NCI-H2081 treated with DMSO at 0.1 percent for 48 hours (cell line): Measurements from ENCODE around the gene TICAM1.
"Not testable (repeated sequence)": the region's sequence is repeated elsewhere in the genome, so short reads cannot be mapped to it uniquely, and the experiment has no call there.

ENCODE experiments used
- DNase-seq: peaks from one replicate; lab custom pipeline; 2025; lab: John Stamatoyannopoulos, UW

TICAM1 gene

GRCh38 chr19:4844348-4845179 is 13.1 kb upstream of the TICAM1 start:
- no peak for DNase-seq

DNA sequence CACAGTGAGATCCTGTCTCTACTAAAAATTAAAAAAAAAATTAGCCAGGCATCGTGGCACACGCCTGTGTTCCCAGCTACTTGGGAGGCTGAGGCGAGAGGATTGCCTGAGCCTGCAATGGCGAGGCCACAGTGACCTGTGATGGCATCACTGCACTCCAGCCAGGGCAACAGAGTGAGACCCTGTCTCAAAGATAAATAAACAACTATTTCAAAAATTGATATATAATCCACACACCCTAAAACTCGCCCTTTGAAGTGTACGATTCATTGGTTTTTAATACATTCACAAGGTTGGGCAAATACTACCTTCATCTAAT is 12.1 kb upstream of the TICAM1 start:
- no peak for DNase-seq

GRCh38 chr19:4839192-4839591 is 7.7 kb upstream of the TICAM1 start:
- DNase-seq = no peak

DNA sequence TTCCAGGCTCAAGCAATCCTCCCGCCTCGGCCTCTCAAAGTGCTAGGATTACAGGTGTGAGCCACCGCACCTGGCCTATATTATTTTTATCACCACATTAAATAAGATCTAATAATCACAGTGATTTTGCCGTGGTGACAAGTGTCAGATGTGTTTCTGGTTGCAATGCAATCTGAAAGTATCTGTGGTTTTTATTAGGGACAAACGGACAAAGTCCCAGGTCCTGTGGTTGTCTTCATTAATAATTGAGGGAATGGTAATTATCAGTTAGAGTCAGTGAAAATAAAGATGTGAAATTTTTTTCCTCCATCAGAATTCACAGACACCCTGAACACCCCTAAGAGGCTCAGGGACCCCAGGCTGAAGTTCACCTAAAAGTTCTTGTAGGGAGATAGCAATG is 1.3 kb upstream of the TICAM1 start:
- DNase-seq = no peak

- not testable (repeated sequence) for DNase-seq
Observed at GRCh38 chr19:4831979-4832340, 448 bp upstream of the TICAM1 start.

DNA sequence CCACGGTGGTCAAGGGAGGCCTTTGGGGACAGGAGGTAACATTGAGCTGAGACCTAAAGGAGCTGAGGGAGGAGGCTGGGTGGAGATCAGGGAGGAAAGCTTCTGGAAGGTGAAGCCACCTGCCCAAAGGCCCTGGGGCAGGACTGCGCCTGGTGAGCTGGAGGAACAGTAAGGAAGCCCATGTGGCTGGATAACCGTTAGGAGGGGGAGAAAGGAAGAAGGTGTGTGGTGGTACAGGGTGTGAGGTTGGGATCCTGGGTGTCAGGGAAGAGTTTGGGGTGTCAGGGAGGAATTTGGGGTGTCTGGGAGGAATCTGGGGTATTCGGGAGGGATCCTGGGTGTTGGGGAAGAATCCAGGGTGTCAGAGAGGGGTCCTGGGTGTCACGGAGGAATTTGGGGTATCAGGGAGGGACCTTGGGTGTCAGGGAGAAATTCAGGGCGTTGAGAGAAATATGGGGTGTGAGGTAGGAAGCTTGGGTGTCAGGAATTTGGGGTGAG is 695 bp downstream of the TICAM1 start:
- no peak for DNase-seq

GRCh38 chr19:4830332-4830731 is 1.2 kb downstream of the TICAM1 start:
- no peak for DNase-seq

DNA sequence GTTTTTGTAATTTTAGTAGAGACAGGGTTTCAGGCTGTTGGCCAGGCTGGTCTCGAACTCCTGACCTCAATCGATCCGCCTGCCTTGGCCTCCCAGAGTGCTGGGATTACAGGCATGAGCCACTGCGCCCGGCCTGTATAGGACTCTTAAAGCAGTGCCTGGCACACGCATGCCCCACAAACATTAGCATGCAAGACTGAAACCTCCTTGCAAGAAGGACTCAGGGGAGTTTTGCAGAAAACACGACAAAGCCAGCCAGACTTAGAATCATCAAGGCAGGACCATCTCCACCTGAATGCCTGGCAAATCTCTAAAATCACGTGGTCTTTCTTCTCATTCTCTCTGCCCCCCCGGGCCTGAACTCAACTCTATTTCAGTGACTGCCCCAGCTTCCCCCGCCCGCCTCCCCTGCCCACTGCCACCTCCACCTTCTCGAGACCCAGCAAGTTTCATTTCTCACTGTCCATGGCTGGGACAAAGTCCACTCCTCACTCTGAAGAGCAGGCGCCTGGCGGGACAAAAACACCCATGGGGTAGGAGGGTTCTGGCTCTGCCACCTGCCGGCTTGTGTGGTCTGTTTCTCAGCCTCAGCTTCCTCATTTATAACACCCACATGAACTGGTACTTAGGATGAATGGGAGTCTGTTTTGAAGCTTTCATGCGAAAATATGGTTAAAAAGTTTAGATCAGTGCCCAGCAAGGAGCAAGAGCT is 2.4 kb downstream of the TICAM1 start:
- DNase-seq = no peak

GRCh38 chr19:4823577-4823976 is 7.9 kb downstream of the TICAM1 start:
- DNase-seq = no peak

DNA sequence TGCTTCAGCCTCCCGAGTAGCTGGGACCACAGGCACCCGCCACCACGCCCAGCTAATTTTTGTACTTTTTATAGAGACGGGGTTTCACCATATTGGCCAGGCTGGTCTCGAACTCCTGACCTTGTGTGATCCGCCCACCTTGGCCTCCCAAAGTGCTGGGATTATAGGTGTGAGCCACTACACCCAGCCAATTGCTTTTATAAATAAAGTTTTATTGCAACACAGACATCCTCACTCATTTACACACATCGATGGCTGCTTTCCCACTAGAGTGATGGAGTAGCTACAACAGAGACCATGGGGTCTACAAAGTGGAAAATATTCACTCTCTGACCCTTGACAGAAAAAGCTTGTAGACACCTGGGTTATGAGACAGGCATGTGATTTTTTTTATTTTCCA is 9.2 kb downstream of the TICAM1 start:
- not testable (repeated sequence) for DNase-seq

- DNase-seq = no peak
Observed at GRCh38 chr19:4821265-4821664, 10.2 kb downstream of the TICAM1 start.

GRCh38 chr19:4817467-4818277 is 13.8 kb downstream of the TICAM1 start:
- DNase-seq = no peak

DNA sequence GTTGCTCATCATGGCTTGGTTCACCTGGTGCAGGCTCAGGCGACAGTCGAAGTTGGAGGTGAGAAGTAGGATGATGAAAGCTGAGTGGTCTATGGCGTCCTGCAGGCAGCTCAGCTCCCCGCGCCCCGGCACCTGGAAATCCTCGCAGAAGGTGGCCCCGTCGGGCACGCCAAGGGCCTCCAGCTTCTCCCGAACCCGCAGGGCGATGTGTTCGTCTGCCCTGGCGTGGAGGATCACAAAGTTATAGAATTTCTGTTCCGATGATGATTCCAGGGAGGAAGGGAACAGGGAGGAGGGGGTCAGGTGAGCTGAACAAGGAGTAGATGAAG is 14.6 kb downstream of the TICAM1 start:
- no peak for DNase-seq

DNA sequence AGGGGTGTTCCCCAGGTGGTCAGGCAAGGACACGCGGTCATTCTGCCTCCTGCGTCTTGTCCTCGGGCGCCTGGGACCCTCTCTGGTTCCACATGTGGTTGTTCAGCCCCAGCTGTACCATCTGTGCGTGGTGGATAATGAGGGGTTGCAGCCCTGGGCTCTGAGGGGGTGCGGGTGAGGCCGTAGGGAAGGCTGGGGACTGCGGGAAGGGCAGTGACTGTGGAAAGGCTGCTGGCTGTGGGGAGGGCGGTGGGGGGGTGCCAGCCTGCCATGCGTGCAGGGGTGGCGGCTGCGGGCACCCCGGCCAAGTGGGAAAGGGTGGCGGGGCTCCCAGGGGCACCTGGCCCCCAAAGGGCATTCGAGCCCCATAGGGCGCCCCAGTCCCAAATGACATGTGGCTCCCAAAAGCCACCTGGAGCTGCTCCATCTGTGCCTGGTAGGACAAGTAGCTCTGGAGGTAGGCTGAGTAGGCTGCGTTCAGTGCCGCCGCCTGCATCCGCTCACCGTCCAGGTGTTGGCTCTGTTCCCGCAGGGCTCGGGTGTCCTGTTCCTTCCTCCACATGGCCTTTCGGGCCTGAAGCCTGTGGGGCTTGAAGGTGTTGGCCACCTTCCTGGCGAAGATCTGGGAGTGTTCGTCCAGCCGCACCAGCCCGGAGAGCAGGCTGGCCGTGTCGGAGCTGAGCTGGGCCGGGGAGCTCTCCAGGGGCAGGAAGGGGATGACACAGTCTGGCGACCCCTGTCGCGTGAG is 15.1 kb downstream of the TICAM1 start:
- DNase-seq = no peak

- peak; percentile 87 for DNase-seq
Observed at GRCh38 chr19:4815426-4816201, 15.9 kb downstream of the TICAM1 start.

DNA sequence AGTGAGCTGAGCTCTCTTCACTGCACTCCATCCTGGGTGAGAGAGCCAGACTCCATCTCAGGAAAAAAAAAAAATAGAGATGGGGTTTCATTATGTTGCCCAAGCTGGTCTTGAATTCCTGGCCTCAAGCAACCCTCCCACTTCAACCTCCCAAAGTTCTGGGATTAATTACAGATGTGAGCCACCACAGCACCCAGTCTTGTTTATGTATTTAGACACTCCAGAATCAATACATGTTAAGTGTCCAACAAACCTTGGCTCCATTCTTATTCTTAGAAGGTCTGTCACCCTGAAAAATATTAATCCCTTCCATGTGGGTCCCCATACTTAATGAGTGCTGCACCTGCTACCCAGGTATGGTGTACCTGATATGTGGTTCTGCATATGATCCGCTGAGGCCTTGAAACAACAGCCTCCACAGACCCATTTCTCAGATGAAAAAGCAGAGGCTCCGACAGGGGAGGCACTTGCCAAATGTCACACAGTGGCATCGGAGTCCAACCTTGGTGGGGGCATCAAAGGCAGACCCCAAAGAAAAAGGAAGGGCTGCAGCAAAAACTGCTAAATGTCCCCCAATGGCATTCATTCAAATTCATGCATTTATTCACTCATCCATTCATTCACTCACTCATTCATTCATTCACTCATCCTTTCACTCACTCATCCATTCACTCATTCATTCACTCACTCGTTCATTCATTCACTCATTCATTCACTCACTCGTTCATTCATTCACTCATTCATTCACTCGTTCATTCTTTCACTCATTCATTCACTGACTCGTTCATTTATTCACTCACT is 16.7 kb downstream of the TICAM1 start:
- DNase-seq = no peak

- DNase-seq = no peak
Observed at GRCh38 chr19:4811328-4812131, 20.0 kb downstream of the TICAM1 start.

DNA sequence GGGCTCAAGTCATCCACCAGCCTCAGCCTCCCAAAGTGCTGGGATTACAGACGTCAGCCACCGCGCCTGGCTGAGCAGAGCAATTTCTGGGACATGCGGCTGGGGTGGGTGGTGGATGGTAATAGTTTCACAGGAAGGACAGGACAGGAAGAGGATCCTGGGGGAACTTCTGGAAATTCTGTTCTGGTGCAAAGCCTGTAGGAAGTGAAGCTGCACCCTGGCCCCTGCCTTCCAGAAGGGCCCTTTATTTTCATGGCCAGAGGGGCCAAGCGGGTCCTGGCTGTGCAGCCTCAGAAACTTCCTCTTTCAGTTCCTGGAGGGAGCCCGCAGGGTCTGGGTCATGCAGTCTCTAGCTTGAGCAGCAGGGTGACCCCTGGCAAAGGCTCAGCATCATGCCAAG is 24.3 kb downstream of the TICAM1 start:
- no peak for DNase-seq

GRCh38 chr19:4806384-4806783 is 25.1 kb downstream of the TICAM1 start:
- DNase-seq = no peak

GRCh38 chr19:4805140-4805539 is 26.4 kb downstream of the TICAM1 start:
- not testable (repeated sequence) for DNase-seq
